ENCODE results near the gene CHST15. TPM values are rescaled to one million over a fixed set of nuclear protein-coding genes. Genes with fewer than 3 reads are reported as not detected.

Gene CHST15
- total RNA-seq, 1 donor from 2014 or later = 27.0 TPM

DNA sequence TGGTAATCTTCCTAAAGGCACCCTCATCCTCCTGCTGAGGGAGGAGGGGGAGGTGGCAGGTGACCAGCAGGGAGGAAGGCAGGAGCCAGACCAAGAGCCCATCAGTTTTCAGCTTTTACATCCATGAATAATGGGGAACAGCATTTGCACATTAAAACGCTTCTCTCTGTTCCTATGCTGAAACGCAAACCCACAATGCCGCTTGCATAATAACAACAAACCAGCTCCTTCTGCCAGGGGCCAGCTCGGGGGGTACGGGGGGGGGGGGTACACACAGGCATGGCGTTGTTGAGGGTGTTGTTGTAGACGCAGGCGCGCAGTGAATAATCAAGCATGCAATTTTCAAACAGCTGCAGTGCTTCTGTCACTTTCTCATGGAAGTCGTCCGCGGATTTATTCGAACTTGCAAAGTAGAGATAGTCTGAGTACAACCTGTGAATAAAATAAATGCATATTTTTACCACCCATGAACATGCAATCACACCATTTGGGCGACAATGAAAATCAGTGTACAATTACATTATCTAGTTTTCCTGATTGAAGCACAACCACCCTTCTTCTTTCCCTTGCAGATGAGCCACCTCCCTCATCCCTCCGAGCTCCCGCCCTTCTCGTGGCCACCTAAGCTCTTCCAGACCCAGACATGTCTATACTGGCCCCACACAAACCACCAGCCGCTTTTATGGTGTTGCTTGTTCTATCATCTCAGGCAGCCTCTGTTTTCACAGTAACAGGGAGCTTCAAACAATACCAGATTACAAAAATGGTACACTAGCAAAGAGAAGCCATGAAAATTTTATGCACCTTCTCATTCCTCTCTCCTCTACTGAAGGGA, 72.2 kb downstream of the CHST15 start:
- no peaks in the 10 kb centered on the region for H3K27me3 ChIP-seq
- no peaks in the 10 kb centered on the region for H3K36me3 ChIP-seq
- no peak for DNase-seq (ENCODE audit: extremely low spot score in 2 of 2)
- no peak for TF ChIP-seq POLR2AphosphoS5 (IDR thresholded peaks at IDR 0.05; ENCODE audit: insufficient read depth in 1 of 2, low read depth in 1 of 2)
- TF ChIP-seq, protein P1, sequence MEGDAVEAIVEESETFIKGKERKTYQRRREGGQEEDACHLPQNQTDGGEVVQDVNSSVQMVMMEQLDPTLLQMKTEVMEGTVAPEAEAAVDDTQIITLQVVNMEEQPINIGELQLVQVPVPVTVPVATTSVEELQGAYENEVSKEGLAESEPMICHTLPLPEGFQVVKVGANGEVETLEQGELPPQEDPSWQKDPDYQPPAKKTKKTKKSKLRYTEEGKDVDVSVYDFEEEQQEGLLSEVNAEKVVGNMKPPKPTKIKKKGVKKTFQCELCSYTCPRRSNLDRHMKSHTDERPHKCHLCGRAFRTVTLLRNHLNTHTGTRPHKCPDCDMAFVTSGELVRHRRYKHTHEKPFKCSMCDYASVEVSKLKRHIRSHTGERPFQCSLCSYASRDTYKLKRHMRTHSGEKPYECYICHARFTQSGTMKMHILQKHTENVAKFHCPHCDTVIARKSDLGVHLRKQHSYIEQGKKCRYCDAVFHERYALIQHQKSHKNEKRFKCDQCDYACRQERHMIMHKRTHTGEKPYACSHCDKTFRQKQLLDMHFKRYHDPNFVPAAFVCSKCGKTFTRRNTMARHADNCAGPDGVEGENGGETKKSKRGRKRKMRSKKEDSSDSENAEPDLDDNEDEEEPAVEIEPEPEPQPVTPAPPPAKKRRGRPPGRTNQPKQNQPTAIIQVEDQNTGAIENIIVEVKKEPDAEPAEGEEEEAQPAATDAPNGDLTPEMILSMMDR (IDR thresholded peaks at IDR 0.05) = no peak
- no peak for TF ChIP-seq POLR2A (IDR thresholded peaks at IDR 0.05)
- no peak overlapping the region for H3K27ac ChIP-seq
- no peak overlapping the region for H3K4me3 ChIP-seq
- no peaks in the 10 kb centered on the region for H3K4me1 ChIP-seq
- intact Hi-C loops (cut with DNase I) = no loop called here
- no peaks in the 10 kb centered on the region for H3K9me3 ChIP-seq

DNA sequence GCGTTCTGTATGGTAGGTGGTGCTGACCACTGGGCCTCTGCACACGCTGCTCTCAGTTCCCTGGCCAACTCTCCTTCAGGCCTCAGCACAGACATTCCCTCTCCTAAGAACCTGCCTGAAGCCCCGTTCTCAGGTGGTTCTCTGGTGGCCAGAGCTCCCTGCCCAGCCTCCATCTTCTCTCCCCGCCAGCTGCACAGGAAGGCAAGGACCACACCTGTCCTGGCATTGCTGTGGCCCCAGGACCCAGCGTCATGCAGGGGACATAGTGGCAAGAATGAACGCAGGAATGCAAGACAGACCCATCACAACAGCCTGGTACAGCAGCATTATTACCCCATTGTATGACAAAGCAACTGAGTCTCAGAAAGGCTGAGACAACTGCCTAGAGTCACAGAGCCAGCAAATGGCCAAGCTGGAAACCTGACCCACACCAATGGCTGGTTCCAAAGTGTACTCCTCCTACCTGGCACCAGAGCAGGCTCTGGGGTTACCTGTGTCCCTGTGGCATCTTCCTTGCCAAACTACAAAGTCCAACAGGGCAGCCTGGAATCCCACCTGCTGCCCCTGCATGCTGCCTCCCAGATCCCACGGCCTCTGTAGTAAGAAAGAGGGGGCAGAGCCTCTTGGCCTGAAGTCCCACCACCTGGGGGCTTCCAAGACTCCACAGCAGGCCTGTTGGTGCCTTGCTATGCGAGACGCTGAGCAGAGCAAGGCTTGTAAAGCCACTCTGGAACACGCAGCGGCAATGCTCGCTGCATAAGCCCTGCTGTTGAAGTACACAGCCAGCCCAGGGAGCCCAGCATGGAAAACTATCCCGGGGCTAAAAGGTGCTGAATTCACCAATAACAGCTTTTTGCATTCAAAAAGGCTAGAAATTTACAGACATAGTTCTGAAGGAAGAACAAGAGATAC, 73.3 kb downstream of the CHST15 start:
- TF ChIP-seq POLR2AphosphoS5 (IDR thresholded peaks at IDR 0.05; ENCODE audit: insufficient read depth in 1 of 2, low read depth in 1 of 2) (no peak), POLR2A (IDR thresholded peaks at IDR 0.05) (no peak)
- TF ChIP-seq, protein P1 (IDR thresholded peaks at IDR 0.05) = no peak
- intact Hi-C loops (cut with DNase I) = no loop called here
- no peak for DNase-seq (ENCODE audit: extremely low spot score in 2 of 2)
- no peaks in the 10 kb centered on the region for H3K9me3 ChIP-seq
- no peaks in the 10 kb centered on the region for H3K27me3 ChIP-seq
- H3K4me1 ChIP-seq = no peaks in the 10 kb centered on the region
- H3K4me3 ChIP-seq = no peak overlapping the region
- no peaks in the 10 kb centered on the region for H3K36me3 ChIP-seq
- no peak overlapping the region for H3K27ac ChIP-seq

DNA sequence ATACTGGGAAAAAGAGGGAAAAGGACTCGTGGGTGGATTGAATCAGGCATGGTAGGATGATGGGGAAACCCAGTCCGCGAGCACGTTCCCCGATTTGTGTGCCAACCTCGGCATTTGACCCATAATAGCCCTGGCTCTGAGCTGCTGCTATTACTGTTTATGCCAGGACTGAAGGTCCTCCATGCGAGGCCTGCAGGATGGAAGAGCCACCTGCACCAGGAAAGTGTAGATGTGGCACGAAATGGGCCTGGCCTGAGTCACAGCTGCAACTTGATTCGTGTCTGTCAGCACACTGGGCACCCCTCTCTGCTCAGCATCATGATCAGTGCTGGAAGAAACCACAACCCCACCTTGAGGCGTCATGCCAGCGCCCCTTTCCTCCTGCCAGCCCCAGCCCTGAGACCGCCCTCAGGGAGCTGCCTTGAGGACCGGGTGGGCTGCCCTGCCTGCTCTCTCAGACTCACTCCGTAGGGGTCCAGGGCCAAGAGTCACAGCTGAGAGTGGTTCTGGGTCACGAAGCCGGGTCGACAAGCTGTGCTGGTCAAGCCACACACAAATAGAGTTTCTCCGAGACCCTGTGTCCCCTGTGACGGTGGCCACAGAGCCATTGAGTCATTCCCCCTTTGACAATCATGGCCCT, 74.4 kb downstream of the CHST15 start:
- TF ChIP-seq POLR2AphosphoS5 (IDR thresholded peaks at IDR 0.05; ENCODE audit: insufficient read depth in 1 of 2, low read depth in 1 of 2) = no peak
- H3K9me3 ChIP-seq = no peaks in the 10 kb centered on the region
- no peaks in the 10 kb centered on the region for H3K36me3 ChIP-seq
- no peak overlapping the region for H3K27ac ChIP-seq
- DNase-seq (ENCODE audit: extremely low spot score in 2 of 2) = no peak
- intact Hi-C loops (cut with DNase I) = no loop called here
- no peaks in the 10 kb centered on the region for H3K4me1 ChIP-seq
- H3K27me3 ChIP-seq = no peaks in the 10 kb centered on the region
- H3K4me3 ChIP-seq = no peak overlapping the region

DNA sequence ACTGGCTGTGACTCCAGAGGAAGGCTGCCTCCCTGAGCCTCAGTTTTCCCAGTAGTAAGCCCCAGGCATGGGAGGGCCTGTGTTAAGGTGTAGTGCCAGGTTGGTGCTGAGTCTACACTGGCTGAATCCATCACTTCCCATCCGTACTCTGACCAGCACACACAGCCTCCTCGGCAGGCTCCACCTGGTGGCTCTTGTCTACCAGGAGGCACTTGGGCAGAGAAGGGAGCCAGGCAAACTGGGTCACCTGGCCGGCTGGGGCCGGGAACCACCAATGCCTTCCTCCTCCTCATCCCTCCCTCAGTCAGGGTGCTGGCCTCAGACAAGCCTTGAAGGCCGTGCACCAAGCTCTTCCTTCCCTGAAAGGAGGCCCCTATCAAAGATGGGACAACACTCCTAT, 75.7 kb downstream of the CHST15 start:
- DNase-seq (ENCODE audit: extremely low spot score in 2 of 2) = no peak
- intact Hi-C loops (cut with DNase I) = no loop called here
- H3K4me3 ChIP-seq = no peak overlapping the region
- no peak for TF ChIP-seq POLR2AphosphoS5 (IDR thresholded peaks at IDR 0.05; ENCODE audit: insufficient read depth in 1 of 2, low read depth in 1 of 2)
- no peak for TF ChIP-seq POLR2A (IDR thresholded peaks at IDR 0.05)
- TF ChIP-seq, protein P1 (IDR thresholded peaks at IDR 0.05) = no peak
- H3K36me3 ChIP-seq = no peaks in the 10 kb centered on the region
- no peaks in the 10 kb centered on the region for H3K4me1 ChIP-seq
- H3K27ac ChIP-seq = no peak overlapping the region
- H3K27me3 ChIP-seq = no peaks in the 10 kb centered on the region
- no peaks in the 10 kb centered on the region for H3K9me3 ChIP-seq

DNA sequence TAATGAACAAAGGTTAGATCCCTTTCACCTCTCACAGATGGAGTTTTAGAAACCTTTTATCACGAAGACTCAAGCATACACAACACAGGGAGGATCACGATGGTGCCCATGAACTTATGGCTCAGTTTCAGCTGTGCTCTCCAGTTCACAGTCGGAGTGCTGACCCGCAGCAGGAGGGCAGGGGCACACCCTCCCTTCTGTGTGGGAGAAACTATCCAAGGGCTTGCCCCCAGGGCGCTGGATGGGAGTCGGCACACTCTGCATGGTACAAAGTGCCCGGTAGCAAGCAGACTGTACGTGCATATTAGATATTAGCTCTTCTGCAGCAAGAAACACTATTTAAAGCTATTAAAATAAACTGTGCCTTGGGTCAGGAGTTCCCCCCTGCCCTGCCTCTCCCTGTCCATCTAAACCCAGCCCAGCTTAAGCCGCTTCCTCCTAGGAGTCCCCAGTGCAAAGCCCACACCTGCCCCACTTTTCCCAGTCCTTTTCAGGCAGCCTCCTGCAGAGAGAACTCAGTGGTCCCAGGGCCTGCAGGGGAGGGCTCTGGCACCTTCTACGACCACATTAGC, 76.5 kb downstream of the CHST15 start:
- H3K4me1 ChIP-seq = no peaks in the 10 kb centered on the region
- H3K9me3 ChIP-seq = no peaks in the 10 kb centered on the region
- no peaks in the 10 kb centered on the region for H3K36me3 ChIP-seq
- H3K27me3 ChIP-seq = no peaks in the 10 kb centered on the region
- intact Hi-C loops (cut with DNase I) = no loop called here
- TF ChIP-seq POLR2A (IDR thresholded peaks at IDR 0.05) (no peak), POLR2AphosphoS5 (IDR thresholded peaks at IDR 0.05; ENCODE audit: insufficient read depth in 1 of 2, low read depth in 1 of 2) (no peak)
- TF ChIP-seq, protein P1 (IDR thresholded peaks at IDR 0.05) = no peak
- no peak overlapping the region for H3K4me3 ChIP-seq
- H3K27ac ChIP-seq = no peak overlapping the region
- no peak for DNase-seq (ENCODE audit: extremely low spot score in 2 of 2)

Measured in vagina (tissue), 2 donors.